K562 (cell line): ENCODE results near the gene ZNRF1. TPM values are rescaled to one million over a fixed set of nuclear protein-coding genes. Genes with fewer than 3 reads are reported as not detected.
A peak's percentile ranks its signal among the peaks of the same experiment; 100 is the strongest.

ENCODE experiments used
- ATAC-seq: fragments of 200-7000 bp; cut with Tn5 transposase; 3 replicates; pipeline ENCODE4 v1.9.1; 2020; ENCODE audit warnings: moderate library complexity
- BruUV-seq: library from RNA; stranded (reverse); fragments of 400-500 nt; replicated peaks from 2 replicates; lab custom pipeline; 2021; lab: Mats Ljungman, UMichigan
- CTCF ChIA-PET: fragments of 300-600 bp; formaldehyde crosslinking; extraction: SDS; loops from one replicate; lab custom pipeline; 2021; ENCODE audit warnings: low intra/inter-chr PET ratio; lab: Yijun Ruan, JAX
- POLR2A ChIA-PET: fragments of 300-600, 350-650 bp; sonication (Branson Sonifier 250); formaldehyde crosslinking; extraction: SDS; loops from one replicate; lab custom pipeline; 2021; ENCODE audit warnings: antibody characterized with exemption, inconsistent platforms; lab: Yijun Ruan, JAX
- DNase-seq, 4 experiments: peaks; one replicate each; pipeline versions ENCODE4 v3.0.0 to v3.0.0-alpha.2; 2011 to 2018; ENCODE audit warnings: low spot score in 3 of 4, mixed read lengths in 3 of 4; ENCODE audit errors: extremely low read depth in 1 of 4
- FAIRE-seq: peaks from 2 replicates; lab custom pipeline; 2011; peaks lifted over from hg19 to GRCh38; lab: Jason Lieb, UNC
- H2AFZ ChIP-seq: 2 replicates; pipeline ENCODE4 v1.6.0; 2011; ENCODE audit warnings: low read depth, low read length, control low read depth, inconsistent platforms
- H3K27ac ChIP-seq: fragments of 200-600 bp; 3 replicates; pipeline ENCODE4 v1.8.0; 2011; ENCODE audit warnings: low read depth, mild to moderate bottlenecking, control low read depth, inconsistent platforms, low read length, moderate library complexity, mixed read lengths; ENCODE audit errors: extremely low read depth
- H3K27me3 ChIP-seq, 2 experiments: fragments of 300-600 bp in 1 of 2; 2 replicates in 1 of 2; 3 replicates in 1 of 2; pipeline versions ENCODE4 v1.6.0 to v1.8.0; 2011; ENCODE audit warnings: inconsistent platforms in 2 of 2, low read length in 2 of 2, mild to moderate bottlenecking in 1 of 2, mixed read lengths in 1 of 2, moderate library complexity in 1 of 2; ENCODE audit not compliant: control insufficient read depth in 2 of 2, insufficient read depth in 2 of 2
- H3K36me3 ChIP-seq: fragments of 300-600 bp; 3 replicates; pipeline ENCODE4 v1.8.0; 2011; ENCODE audit warnings: mild to moderate bottlenecking, low read length, inconsistent platforms; ENCODE audit not compliant: control insufficient read depth, insufficient read depth
- H3K4me1 ChIP-seq, 2 experiments: fragments of 200-600 bp in 1 of 2; replicated peaks in 1 of 2; 2 replicates in 1 of 2; 3 replicates in 1 of 2; pipeline versions ENCODE4 v1.5.1 to v1.8.0; 2011; ENCODE audit warnings: inconsistent platforms in 2 of 2, low read length in 2 of 2, mild to moderate bottlenecking in 1 of 2, mixed read lengths in 1 of 2, moderate library complexity in 1 of 2; ENCODE audit not compliant: control insufficient read depth in 2 of 2, insufficient read depth in 2 of 2
- H3K4me2 ChIP-seq: 2 replicates; pipeline ENCODE4 v1.6.1; 2011; ENCODE audit warnings: low read length, control low read depth, inconsistent platforms, mixed read lengths; ENCODE audit not compliant: insufficient read depth
- H3K4me3 ChIP-seq: fragments of 200-600 bp; sonication (generic), shearing (Covaris generic); 2 replicates; pipeline ENCODE4 v1.5.1; 2016; ENCODE audit warnings: control low read depth, inconsistent platforms
- H3K79me2 ChIP-seq: fragments of 200-600 bp; 3 replicates; pipeline ENCODE4 v1.8.0; 2011; ENCODE audit warnings: low read length, inconsistent platforms; ENCODE audit not compliant: control insufficient read depth, insufficient read depth
- H3K9ac ChIP-seq, 2 experiments: 2 replicates each; pipeline versions ENCODE4 v1.6.0 to v1.6.1; 2011; ENCODE audit warnings: low read depth in 2 of 2, low read length in 2 of 2, control low read depth in 1 of 2, inconsistent platforms in 1 of 2, mild to moderate bottlenecking in 1 of 2, mixed read lengths in 1 of 2; ENCODE audit not compliant: insufficient read depth in 1 of 2
- H3K9me1 ChIP-seq: one replicate; pipeline ENCODE4 v1.6.0; 2011; ENCODE audit warnings: inconsistent platforms, mild to moderate bottlenecking, low read length, moderate library complexity; ENCODE audit not compliant: control insufficient read depth, insufficient read depth
- H3K9me3 ChIP-seq: replicated peaks from 2 replicates; pipeline ENCODE4 v1.5.1; 2011; ENCODE audit warnings: low read depth, low read length, inconsistent platforms; ENCODE audit not compliant: control insufficient read depth, insufficient read depth
- H4K20me1 ChIP-seq: replicated peaks from 2 replicates; pipeline ENCODE4 v1.6.1; 2011; ENCODE audit warnings: low read length, inconsistent platforms, mixed read lengths; ENCODE audit not compliant: control insufficient read depth, insufficient read depth
- KAT7 ChIP-seq: sonication (generic); formaldehyde crosslinking; IDR thresholded peaks from 2 replicates; pipeline ENCODE4 v1.8.0; 2022; ENCODE audit warnings: missing genetic modification reagents, mild to moderate bottlenecking, borderline replicate concordance
- ZNF12 ChIP-seq: sonication (generic); formaldehyde crosslinking; IDR thresholded peaks from 2 replicates; pipeline ENCODE4 v1.4.0; 2020; ENCODE audit warnings: mild to moderate bottlenecking, missing genetic modification reagents
- ZSCAN29 ChIP-seq: fragments of 450-650 bp; IDR thresholded peaks from 2 replicates; pipeline ENCODE4 v1.6.1; 2017
- WGBS: fragments of 100-300 bp; shearing (Covaris generic); methylation state at CpG from one replicate; pipeline ENCODE4 v1.1.6; 2016; ENCODE audit warnings: low coverage, mixed read lengths; ENCODE audit not compliant: insufficient coverage; ENCODE audit errors: missing lambda C conversion rate; 5-methylcytosine and 5-hydroxymethylcytosine counted together
- in situ Hi-C: fragments of 300-500 bp; cut with MboI; formaldehyde crosslinking; loops from 4 replicates; pipeline ENCODE4 v1.15.0; 2018; ENCODE audit warnings: inconsistent platforms, mixed read lengths
- intact Hi-C: fragments of 100-400 bp; cut with micrococcal nuclease; formaldehyde crosslinking; loops from 2 replicates; pipeline ENCODE4 v1.14.2; 2022
- polyA plus RNA-seq, 8 experiments: library from polyadenylated mRNA; depleted of rRNA in 4 of 8; stranded (reverse) in 5 of 8; unstranded in 3 of 8; fragments of >200 nt; fragmentation: Nextera tagmentation in 2 of 8; fragmentation: Illumina TruSeq in 1 of 8; extraction: Ambion mirVana in 2 of 8; extraction: Trizol in 1 of 8; gene quantifications; 2 replicates each; pipeline versions ENCODE4 v1.2.1 to v1.2.3, GENCODE V29; 2011 to 2014; ENCODE audit warnings: inconsistent platforms in 1 of 8, missing spikeins in 1 of 8
- total RNA-seq, 7 experiments: library from RNA; depleted of rRNA in 6 of 7; stranded (reverse); fragments of >200 nt in 6 of 7; fragmentation: Illumina TruSeq in 2 of 7; extraction: Trizol in 2 of 7; gene quantifications; 2 replicates each; pipeline versions ENCODE4 v1.2.1 to v1.2.3, GENCODE V29; 2011 to 2021; ENCODE audit warnings: low replicate concordance in 1 of 7
- TF ChIP-seq, protein P1 (sequence below): IDR thresholded peaks from 3 replicates; pipeline ENCODE4 v1.6.1; 2011; ENCODE audit warnings: borderline replicate concordance, mild to moderate bottlenecking, moderate library complexity; ENCODE audit not compliant: insufficient read length; ENCODE audit errors: extremely low read depth

ZNRF1 gene
- total and polyA plus RNA-seq, 9 of the 15 experiments (the other 6 are each of a cell fraction or from before 2014, with no cell fraction given) = 9.5 to 37.7 (median 20.0) TPM

DNA sequence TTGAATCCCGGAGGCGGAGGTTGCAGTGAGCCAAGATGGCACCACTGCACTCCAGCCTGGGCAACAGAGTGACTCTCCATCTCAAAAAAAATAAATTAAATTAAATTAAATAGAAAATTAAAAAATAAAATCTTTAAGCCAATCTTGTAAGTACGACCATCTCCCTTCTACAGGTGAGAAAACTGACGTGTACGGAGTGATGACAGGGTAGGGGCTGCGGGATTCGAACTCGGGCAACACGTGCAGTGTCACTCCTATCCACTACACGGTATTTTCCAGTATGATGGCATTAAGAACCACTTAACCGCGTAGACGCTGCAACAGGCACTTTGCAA is 14.7 kb upstream of the ZNRF1 start:
- H3K9ac ChIP-seq = peak overlapping the region; percentile 86 to 96
- WGBS = 8% methylated on average over 11 of the region's 13 CpGs
- H3K79me2 ChIP-seq = peaks cover 40% of the 10 kb centered on the region
- intact Hi-C loops = no loop called here
- in situ Hi-C loops = no loop called here
- H3K9me1 ChIP-seq = no peaks in the 10 kb centered on the region
- POLR2A ChIA-PET = interaction anchor here (0.8 to 1.2 kb wide), 3 partner anchors 14 to 127 kb away, joined by 3 to 4 read pairs (median 3); no protein-coding TSS in a partner anchor
- CTCF ChIA-PET = no interaction called here
- TF ChIP-seq, protein P1, sequence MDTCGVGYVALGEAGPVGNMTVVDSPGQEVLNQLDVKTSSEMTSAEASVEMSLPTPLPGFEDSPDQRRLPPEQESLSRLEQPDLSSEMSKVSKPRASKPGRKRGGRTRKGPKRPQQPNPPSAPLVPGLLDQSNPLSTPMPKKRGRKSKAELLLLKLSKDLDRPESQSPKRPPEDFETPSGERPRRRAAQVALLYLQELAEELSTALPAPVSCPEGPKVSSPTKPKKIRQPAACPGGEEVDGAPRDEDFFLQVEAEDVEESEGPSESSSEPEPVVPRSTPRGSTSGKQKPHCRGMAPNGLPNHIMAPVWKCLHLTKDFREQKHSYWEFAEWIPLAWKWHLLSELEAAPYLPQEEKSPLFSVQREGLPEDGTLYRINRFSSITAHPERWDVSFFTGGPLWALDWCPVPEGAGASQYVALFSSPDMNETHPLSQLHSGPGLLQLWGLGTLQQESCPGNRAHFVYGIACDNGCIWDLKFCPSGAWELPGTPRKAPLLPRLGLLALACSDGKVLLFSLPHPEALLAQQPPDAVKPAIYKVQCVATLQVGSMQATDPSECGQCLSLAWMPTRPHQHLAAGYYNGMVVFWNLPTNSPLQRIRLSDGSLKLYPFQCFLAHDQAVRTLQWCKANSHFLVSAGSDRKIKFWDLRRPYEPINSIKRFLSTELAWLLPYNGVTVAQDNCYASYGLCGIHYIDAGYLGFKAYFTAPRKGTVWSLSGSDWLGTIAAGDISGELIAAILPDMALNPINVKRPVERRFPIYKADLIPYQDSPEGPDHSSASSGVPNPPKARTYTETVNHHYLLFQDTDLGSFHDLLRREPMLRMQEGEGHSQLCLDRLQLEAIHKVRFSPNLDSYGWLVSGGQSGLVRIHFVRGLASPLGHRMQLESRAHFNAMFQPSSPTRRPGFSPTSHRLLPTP = peak; percentile 30
- TF ChIP-seq ZNF12 (CRISPR knock-in tag) (no peak), KAT7 (0 out of 2 replicates have a peak, but pooled peaks have one; percentile 24), ZSCAN29 (peak; percentile 98; the same call in 1 of the 2 replicates)
- FAIRE-seq (no peak), ATAC-seq (no peak), DNase-seq (no peak)
- H3K4me3 ChIP-seq = peak overlapping the region; percentile 89
- H3K4me1 ChIP-seq = peaks cover 12 to 26% of the 10 kb centered on the region in 2 experiments
- H3K36me3 ChIP-seq = peaks cover 15% of the 10 kb centered on the region
- peak overlapping the region; percentile 85 for H3K27ac ChIP-seq
- no peaks in the 10 kb centered on the region for H4K20me1 ChIP-seq
- H3K4me2 ChIP-seq = peak overlapping the region; percentile 99
- no peaks in the 10 kb centered on the region for H3K27me3 ChIP-seq
- BruUV-seq = no TSS peak
- peak overlapping the region; percentile 91 for H2AFZ ChIP-seq
- no peaks in the 10 kb centered on the region for H3K9me3 ChIP-seq
